Measurements from ENCODE around the gene FCRL5. TPM values are rescaled to one million over a fixed set of nuclear protein-coding genes. Genes with fewer than 3 reads are reported as not detected.

FCRL5 gene
- total RNA-seq, 1 experiment from 2014 or later = not detected

GRCh38 chr1:157497987-157498735 is 54.2 kb downstream of the FCRL5 start:
- H3K9me3 Mint-ChIP-seq (ENCODE audit: unreplicated experiment) = peaks cover 29% of the 10 kb centered on the region
- H3K36me3 Mint-ChIP-seq (ENCODE audit: insufficient read depth, unreplicated experiment) = peaks cover 29% of the 10 kb centered on the region
- peak overlapping the region; percentile 31 for H3K4me3 Mint-ChIP-seq (ENCODE audit: unreplicated experiment)
- ChIA-PET POLR2A (no interaction called here), CTCF (no interaction called here)
- H3K36me3 ChIP-seq (ENCODE audit: control insufficient read depth, insufficient read depth, low read length) = no peaks in the 10 kb centered on the region
- no TSS peak for BruUV-seq (replicated peaks)
- H3K4me1 ChIP-seq = peaks cover 61% of the 10 kb centered on the region
- TF ChIP-seq CTCF (IDR thresholded peaks at IDR 0.05; ENCODE audit: insufficient read depth in 1 of 2, low read depth in 1 of 2, low read length in 1 of 2, severe bottlenecking in 1 of 2, unreplicated experiment in 1 of 2) = no peak
- no peaks in the 10 kb centered on the region for H3K27me3 Mint-ChIP-seq (ENCODE audit: insufficient read depth, unreplicated experiment)
- no peaks in the 10 kb centered on the region for H3K27me3 ChIP-seq (replicated peaks; ENCODE audit: control insufficient read depth, insufficient read depth, low read length)
- intact Hi-C loops (cut with micrococcal nuclease; ENCODE audit: unreplicated experiment) = loop anchor here (1.0 to 2.0 kb wide), 2 partner anchors 56 to 129 kb away; no protein-coding TSS in a partner anchor
- H3K9me3 ChIP-seq = peaks cover 12% of the 10 kb centered on the region
- H3K4me3 ChIP-seq (ENCODE audit: low read depth, low read length) = no peak overlapping the region
- H3K27ac Mint-ChIP-seq (ENCODE audit: unreplicated experiment) = peak overlapping the region; percentile 40
- peaks cover 51% of the 10 kb centered on the region for H3K4me1 Mint-ChIP-seq (ENCODE audit: low read depth, unreplicated experiment)
- DNase-seq = peak; percentile 74 to 78

- H3K4me1 ChIP-seq = peaks cover 52% of the 10 kb centered on the region
- no TSS peak for BruUV-seq (replicated peaks)
- no peak for DNase-seq
- POLR2A ChIA-PET = no interaction called here
- Mint-ChIP-seq H3K36me3 (ENCODE audit: insufficient read depth, unreplicated experiment) (peaks cover 29% of the 10 kb centered on the region), H3K9me3 (ENCODE audit: unreplicated experiment) (peaks cover 29% of the 10 kb centered on the region), H3K4me3 (ENCODE audit: unreplicated experiment) (peak overlapping the region; percentile 13), H3K27me3 (ENCODE audit: insufficient read depth, unreplicated experiment) (no peaks in the 10 kb centered on the region), H3K4me1 (ENCODE audit: low read depth, unreplicated experiment) (peaks cover 51% of the 10 kb centered on the region), H3K27ac (ENCODE audit: unreplicated experiment) (peak overlapping the region; percentile 40)
- TF ChIP-seq CTCF (IDR thresholded peaks at IDR 0.05; ENCODE audit: insufficient read depth in 1 of 2, low read depth in 1 of 2, low read length in 1 of 2, severe bottlenecking in 1 of 2, unreplicated experiment in 1 of 2) = no peak
- H3K36me3 ChIP-seq (ENCODE audit: control insufficient read depth, insufficient read depth, low read length) = no peaks in the 10 kb centered on the region
- peaks cover 12% of the 10 kb centered on the region for H3K9me3 ChIP-seq
- CTCF ChIA-PET = no interaction called here
- H3K4me3 ChIP-seq (ENCODE audit: low read depth, low read length) = no peak overlapping the region
- no peaks in the 10 kb centered on the region for H3K27me3 ChIP-seq (replicated peaks; ENCODE audit: control insufficient read depth, insufficient read depth, low read length)
- intact Hi-C loops (cut with micrococcal nuclease; ENCODE audit: unreplicated experiment) = no loop called here
Measured at GRCh38 chr1:157497284-157497683, 55.0 kb downstream of the FCRL5 start.

GRCh38 chr1:157496121-157496526 is 56.2 kb downstream of the FCRL5 start:
- H3K36me3 ChIP-seq (ENCODE audit: control insufficient read depth, insufficient read depth, low read length) = no peaks in the 10 kb centered on the region
- peaks cover 29% of the 10 kb centered on the region for H3K36me3 Mint-ChIP-seq (ENCODE audit: insufficient read depth, unreplicated experiment)
- peaks cover 29% of the 10 kb centered on the region for H3K9me3 Mint-ChIP-seq (ENCODE audit: unreplicated experiment)
- H3K27me3 Mint-ChIP-seq (ENCODE audit: insufficient read depth, unreplicated experiment) = no peaks in the 10 kb centered on the region
- H3K4me3 ChIP-seq (ENCODE audit: low read depth, low read length) = no peak overlapping the region
- peak; percentile 71 to 80 for TF ChIP-seq CTCF (IDR thresholded peaks at IDR 0.05; ENCODE audit: insufficient read depth in 1 of 2, low read depth in 1 of 2, low read length in 1 of 2, severe bottlenecking in 1 of 2, unreplicated experiment in 1 of 2)
- peaks cover 12% of the 10 kb centered on the region for H3K9me3 ChIP-seq
- H3K4me1 Mint-ChIP-seq (ENCODE audit: low read depth, unreplicated experiment) = peaks cover 44% of the 10 kb centered on the region
- intact Hi-C loops (cut with micrococcal nuclease; ENCODE audit: unreplicated experiment) = loop anchor here (1.0 kb wide), 1 partner anchor 185 kb away; no protein-coding TSS in a partner anchor
- peak; percentile 64 to 79 for DNase-seq
- ChIA-PET CTCF (interaction anchor here (1.2 kb wide), 1 partner anchor 300 kb away, joined by 3 read pairs; no protein-coding TSS in a partner anchor), POLR2A (no interaction called here)
- H3K27ac Mint-ChIP-seq (ENCODE audit: unreplicated experiment) = peak overlapping the region; percentile 75
- H3K4me1 ChIP-seq = peaks cover 40% of the 10 kb centered on the region
- H3K4me3 Mint-ChIP-seq (ENCODE audit: unreplicated experiment) = no peak overlapping the region
- BruUV-seq (replicated peaks) = no TSS peak
- H3K27me3 ChIP-seq (replicated peaks; ENCODE audit: control insufficient read depth, insufficient read depth, low read length) = no peaks in the 10 kb centered on the region

Measured in Caco-2 (cell line).